Measurements from ENCODE around the gene INTS1.
A peak's percentile ranks its signal among the peaks of the same experiment; 100 is the strongest.
"Not testable (repeated sequence)": the region's sequence is repeated elsewhere in the genome, so short reads cannot be mapped to it uniquely, and the experiment has no call there.

INTS1 gene

DNA sequence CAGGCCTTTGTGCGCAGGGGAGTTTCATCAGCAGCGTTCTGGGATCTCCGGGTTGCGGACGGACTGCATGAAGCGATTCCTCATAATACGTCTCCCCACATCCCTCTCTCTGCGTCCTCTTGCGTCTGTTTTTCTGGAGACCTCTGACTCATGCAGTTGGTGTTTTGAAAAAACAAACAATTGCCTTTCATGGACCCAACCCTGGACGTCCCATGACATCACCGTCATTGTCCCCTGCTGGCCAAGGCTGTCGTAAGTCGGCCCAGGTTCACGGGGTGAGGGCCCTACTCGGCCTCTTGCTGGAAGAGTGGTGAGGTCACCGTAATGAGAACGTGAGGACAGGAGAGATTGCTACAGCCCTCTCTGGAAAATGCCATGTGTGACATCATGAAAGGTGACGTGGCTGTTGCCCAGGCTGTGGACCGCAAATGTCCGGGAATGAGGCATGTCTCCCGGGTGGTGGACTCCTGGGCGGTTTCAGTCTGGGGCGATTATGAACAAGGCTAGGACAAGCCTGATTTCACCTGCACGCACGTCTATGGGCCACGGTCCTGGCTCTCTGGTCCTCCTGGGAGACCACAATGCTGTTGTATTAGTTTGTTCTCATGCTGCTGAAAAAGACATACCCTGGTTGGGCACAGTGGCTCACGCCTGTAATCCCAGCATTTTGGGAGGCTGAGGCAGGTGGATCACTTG lies 16.5 kb upstream of the INTS1 start:
- H3K27me3 ChIP-seq (ENCODE audit: control insufficient read depth in 1 of 2, insufficient read depth in 1 of 2, low read length in 2 of 2), result peaks cover 0 to 28% of the 10 kb centered on the region in 2 experiments
- peaks cover 14% of the 10 kb centered on the region for H3K4me1 ChIP-seq (ENCODE audit: control insufficient read depth, insufficient read depth, low read depth, low read length)
- H4K8ac ChIP-seq (ENCODE audit: low read length), result peak overlapping the region; percentile 83
- no peak overlapping the region for H4K91ac ChIP-seq (ENCODE audit: low read length)
- no peaks in the 10 kb centered on the region for H3K36me3 ChIP-seq (ENCODE audit: control insufficient read depth in 1 of 2, insufficient read depth in 2 of 2, low read depth in 1 of 2, low read length in 2 of 2)
- H3K9ac ChIP-seq (ENCODE audit: low read length), result no peak overlapping the region
- no peak overlapping the region for H2BK120ac ChIP-seq (ENCODE audit: low read depth, low read length)
- peak overlapping the region in 1 of 2 experiments; percentile 77 for H3K14ac ChIP-seq (ENCODE audit: low read length in 2 of 2)
- H2BK15ac ChIP-seq (ENCODE audit: low read depth, poor library complexity, severe bottlenecking), result peak overlapping the region; percentile 80
- no peak overlapping the region for H2AK5ac ChIP-seq (ENCODE audit: low read length, severe bottlenecking)
- H2AFZ ChIP-seq (ENCODE audit: low read depth, low read length), result peak overlapping the region; percentile 6
- H3K4me2 ChIP-seq (ENCODE audit: low read length, poor library complexity, severe bottlenecking), result no peak overlapping the region
- peaks cover 7% of the 10 kb centered on the region for H3K9me3 ChIP-seq (ENCODE audit: control insufficient read depth, low read length)
- 45% methylated on average over 27 of the region's 27 CpGs for WGBS
- H3K4me3 ChIP-seq (ENCODE audit: insufficient read depth in 1 of 2, low read depth in 1 of 2, low read length in 2 of 2), result no peak overlapping the region
- peak overlapping the region; percentile 28 for H3K27ac ChIP-seq (ENCODE audit: low read length, poor library complexity, severe bottlenecking)
- no peak overlapping the region for H3K23ac ChIP-seq (ENCODE audit: low read length in 2 of 2)
- H2BK5ac ChIP-seq (ENCODE audit: low read depth, low read length, poor library complexity, severe bottlenecking), result peak overlapping the region; percentile 9
- peak; percentile 99 for DNase-seq
- H3K18ac ChIP-seq (ENCODE audit: low read depth in 1 of 2, low read length in 2 of 2), result peak overlapping the region; percentile 58 to 72
- H3K4ac ChIP-seq (ENCODE audit: low read depth in 1 of 2, low read length in 2 of 2), result peak overlapping the region in 1 of 2 experiments; percentile 95
- no peaks in the 10 kb centered on the region for H3K79me1 ChIP-seq (replicated peaks; ENCODE audit: low read length, poor library complexity, severe bottlenecking)
- peak overlapping the region; percentile 55 to 87 for H2BK12ac ChIP-seq (ENCODE audit: low read length in 2 of 2)

DNA sequence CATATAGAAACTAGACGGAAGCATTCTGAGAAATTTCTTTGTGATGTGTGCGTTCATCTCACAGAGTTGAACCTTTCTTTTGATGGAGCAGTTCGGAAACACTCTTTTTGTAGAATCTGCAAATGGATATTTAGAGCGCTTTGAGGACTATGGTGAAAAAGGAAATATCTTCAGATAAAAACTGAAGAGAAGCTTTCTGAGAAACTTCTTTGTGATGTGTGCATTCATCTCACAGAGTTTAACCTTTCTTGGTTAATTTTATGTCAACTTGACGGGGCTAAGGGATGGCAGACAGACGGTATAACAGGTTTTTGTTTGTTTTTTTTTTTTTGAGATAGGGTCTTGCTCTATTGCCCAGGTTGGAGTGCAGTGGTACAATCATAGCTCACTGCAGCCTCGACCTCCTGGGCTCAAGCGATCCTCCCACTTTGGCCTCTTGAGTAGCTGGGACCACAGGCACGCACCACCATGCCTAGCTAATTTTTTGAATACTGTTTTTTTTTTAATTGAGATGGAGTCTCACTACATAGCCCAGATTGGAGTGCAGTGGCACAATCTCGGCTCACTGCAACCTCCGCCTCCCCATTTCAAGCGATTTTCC lies 15.2 kb upstream of the INTS1 start:
- H4K91ac ChIP-seq (ENCODE audit: low read length); H2BK120ac ChIP-seq (ENCODE audit: low read depth, low read length); H2BK5ac ChIP-seq (ENCODE audit: low read depth, low read length, poor library complexity, severe bottlenecking); H3K4me3 ChIP-seq (ENCODE audit: insufficient read depth in 1 of 2, low read depth in 1 of 2, low read length in 2 of 2); H2AK5ac ChIP-seq (ENCODE audit: low read length, severe bottlenecking); H3K4me2 ChIP-seq (ENCODE audit: low read length, poor library complexity, severe bottlenecking); H3K9ac ChIP-seq (ENCODE audit: low read length); H3K79me1 ChIP-seq (replicated peaks; ENCODE audit: low read length, poor library complexity, severe bottlenecking); H3K4ac ChIP-seq (ENCODE audit: low read depth in 1 of 2, low read length in 2 of 2); H3K36me3 ChIP-seq (ENCODE audit: control insufficient read depth in 1 of 2, insufficient read depth in 2 of 2, low read depth in 1 of 2, low read length in 2 of 2); DNase-seq; H3K27ac ChIP-seq (ENCODE audit: low read length, poor library complexity, severe bottlenecking); H4K8ac ChIP-seq (ENCODE audit: low read length); H2AFZ ChIP-seq (ENCODE audit: low read depth, low read length); H2BK15ac ChIP-seq (ENCODE audit: low read depth, poor library complexity, severe bottlenecking); H3K14ac ChIP-seq (ENCODE audit: low read length in 2 of 2); H3K9me3 ChIP-seq (ENCODE audit: control insufficient read depth, low read length); H2BK12ac ChIP-seq (ENCODE audit: low read length in 2 of 2); H3K23ac ChIP-seq (ENCODE audit: low read length in 2 of 2); H3K18ac ChIP-seq (ENCODE audit: low read depth in 1 of 2, low read length in 2 of 2): not testable (repeated sequence)
- Histone ChIP-seq H3K27me3 (ENCODE audit: control insufficient read depth in 1 of 2, insufficient read depth in 1 of 2, low read length in 2 of 2) (peaks cover 0 to 28% of the 10 kb centered on the region in 2 experiments), H3K4me1 (ENCODE audit: control insufficient read depth, insufficient read depth, low read depth, low read length) (peaks cover 19% of the 10 kb centered on the region)
- WGBS, result 95% methylated on average over 12 of the region's 12 CpGs

DNA sequence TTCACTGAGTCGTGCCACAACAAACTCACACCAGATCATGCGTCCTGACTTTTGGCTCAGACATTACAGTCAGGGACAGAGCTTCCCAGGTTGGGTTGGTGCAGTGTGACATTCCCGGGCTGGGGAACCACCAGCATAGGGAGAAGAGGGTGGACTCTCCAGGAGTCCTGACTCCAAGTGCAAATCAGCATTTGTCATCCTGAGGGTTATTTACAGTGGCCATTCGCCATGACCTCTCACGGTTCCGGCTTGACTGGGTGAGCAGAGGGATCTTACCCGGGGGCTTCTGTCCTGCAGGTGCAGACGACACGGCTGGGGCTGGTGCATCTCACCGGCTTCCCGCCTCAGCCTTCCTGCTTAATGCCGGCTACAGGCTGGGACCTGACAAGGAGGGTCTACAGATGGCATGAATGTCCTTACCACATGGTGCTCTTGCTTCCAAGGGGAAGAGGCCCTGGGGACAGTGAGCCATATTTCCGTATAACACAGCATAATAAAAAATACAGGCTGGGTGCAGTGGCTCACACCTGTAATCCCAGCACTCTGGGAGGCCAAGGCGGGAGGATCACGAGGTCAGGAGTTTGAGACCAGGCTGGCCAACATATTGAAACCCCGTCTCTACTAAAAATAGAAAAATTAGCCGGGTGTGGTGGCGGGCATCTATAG lies 12.5 kb upstream of the INTS1 start:
- peak overlapping the region; percentile 34 for H4K91ac ChIP-seq (ENCODE audit: low read length)
- H3K4me3 ChIP-seq (ENCODE audit: insufficient read depth in 1 of 2, low read depth in 1 of 2, low read length in 2 of 2), result no peak overlapping the region
- peaks cover 0 to 8% of the 10 kb centered on the region in 2 experiments for H3K27me3 ChIP-seq (ENCODE audit: control insufficient read depth in 1 of 2, insufficient read depth in 1 of 2, low read length in 2 of 2)
- 90% methylated on average over 18 of the region's 18 CpGs for WGBS
- no peaks in the 10 kb centered on the region for H3K36me3 ChIP-seq (ENCODE audit: control insufficient read depth in 1 of 2, insufficient read depth in 2 of 2, low read depth in 1 of 2, low read length in 2 of 2)
- H3K18ac ChIP-seq (ENCODE audit: low read depth in 1 of 2, low read length in 2 of 2), result no peak overlapping the region
- H2BK5ac ChIP-seq (ENCODE audit: low read depth, low read length, poor library complexity, severe bottlenecking), result no peak overlapping the region
- no peak for DNase-seq
- peak overlapping the region in 1 of 2 experiments; percentile 23 for H2BK12ac ChIP-seq (ENCODE audit: low read length in 2 of 2)
- H3K4ac ChIP-seq (ENCODE audit: low read depth in 1 of 2, low read length in 2 of 2), result no peak overlapping the region
- no peak overlapping the region for H2AFZ ChIP-seq (ENCODE audit: low read depth, low read length)
- peaks cover 35% of the 10 kb centered on the region for H3K4me1 ChIP-seq (ENCODE audit: control insufficient read depth, insufficient read depth, low read depth, low read length)
- no peak overlapping the region for H3K23ac ChIP-seq (ENCODE audit: low read length in 2 of 2)
- no peak overlapping the region for H3K14ac ChIP-seq (ENCODE audit: low read length in 2 of 2)
- no peak overlapping the region for H3K4me2 ChIP-seq (ENCODE audit: low read length, poor library complexity, severe bottlenecking)
- no peak overlapping the region for H2AK5ac ChIP-seq (ENCODE audit: low read length, severe bottlenecking)
- no peak overlapping the region for H3K27ac ChIP-seq (ENCODE audit: low read length, poor library complexity, severe bottlenecking)
- peaks cover 7% of the 10 kb centered on the region for H3K9me3 ChIP-seq (ENCODE audit: control insufficient read depth, low read length)
- no peak overlapping the region for H4K8ac ChIP-seq (ENCODE audit: low read length)
- no peak overlapping the region for H2BK15ac ChIP-seq (ENCODE audit: low read depth, poor library complexity, severe bottlenecking)
- H3K9ac ChIP-seq (ENCODE audit: low read length), result no peak overlapping the region
- H3K79me1 ChIP-seq (replicated peaks; ENCODE audit: low read length, poor library complexity, severe bottlenecking), result no peaks in the 10 kb centered on the region
- H2BK120ac ChIP-seq (ENCODE audit: low read depth, low read length), result no peak overlapping the region

DNA sequence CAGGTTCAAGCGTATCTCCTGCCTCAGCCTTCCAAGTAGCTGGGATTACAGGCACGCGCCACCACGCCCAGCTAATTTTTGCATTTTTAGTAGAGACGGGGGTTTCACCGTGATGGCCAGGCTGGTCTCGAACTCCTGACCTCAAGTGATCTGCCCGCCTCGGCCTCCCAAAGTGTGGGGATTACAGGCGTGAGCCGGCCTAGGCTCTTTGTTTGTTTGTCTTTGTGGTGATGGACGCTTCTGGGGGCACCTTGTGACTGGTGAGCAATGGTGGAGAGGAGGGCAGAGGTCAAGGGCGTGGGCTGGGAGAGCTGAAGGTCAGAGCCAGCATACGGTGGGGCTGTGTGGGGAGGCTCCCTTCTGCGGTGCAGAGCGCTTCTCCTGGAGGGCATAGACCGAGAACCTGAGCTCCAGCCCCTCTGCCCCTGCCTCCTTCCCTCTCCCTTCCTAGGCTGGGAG lies 11.3 kb upstream of the INTS1 start:
- Histone ChIP-seq H3K4me1 (ENCODE audit: control insufficient read depth, insufficient read depth, low read depth, low read length) (peaks cover 32% of the 10 kb centered on the region), H2AK5ac (ENCODE audit: low read length, severe bottlenecking) (peak overlapping the region; percentile 45), H2BK12ac (ENCODE audit: low read length in 2 of 2) (peak overlapping the region in 1 of 2 experiments; percentile 12), H3K14ac (ENCODE audit: low read length in 2 of 2) (peak overlapping the region in 1 of 2 experiments; percentile 64), H2AFZ (ENCODE audit: low read depth, low read length) (peak overlapping the region; percentile 43)
- not testable (repeated sequence) for H3K36me3 ChIP-seq (ENCODE audit: control insufficient read depth in 1 of 2, insufficient read depth in 2 of 2, low read depth in 1 of 2, low read length in 2 of 2); H3K79me1 ChIP-seq (replicated peaks; ENCODE audit: low read length, poor library complexity, severe bottlenecking); H3K27ac ChIP-seq (ENCODE audit: low read length, poor library complexity, severe bottlenecking); H2BK120ac ChIP-seq (ENCODE audit: low read depth, low read length); H2BK15ac ChIP-seq (ENCODE audit: low read depth, poor library complexity, severe bottlenecking); H3K4me2 ChIP-seq (ENCODE audit: low read length, poor library complexity, severe bottlenecking); H4K8ac ChIP-seq (ENCODE audit: low read length); H3K4me3 ChIP-seq (ENCODE audit: insufficient read depth in 1 of 2, low read depth in 1 of 2, low read length in 2 of 2); H3K9me3 ChIP-seq (ENCODE audit: control insufficient read depth, low read length); H4K91ac ChIP-seq (ENCODE audit: low read length); H2BK5ac ChIP-seq (ENCODE audit: low read depth, low read length, poor library complexity, severe bottlenecking); H3K4ac ChIP-seq (ENCODE audit: low read depth in 1 of 2, low read length in 2 of 2); DNase-seq; H3K9ac ChIP-seq (ENCODE audit: low read length); H3K18ac ChIP-seq (ENCODE audit: low read depth in 1 of 2, low read length in 2 of 2); H3K23ac ChIP-seq (ENCODE audit: low read length in 2 of 2); H3K27me3 ChIP-seq (ENCODE audit: control insufficient read depth in 1 of 2, insufficient read depth in 1 of 2, low read length in 2 of 2)
- WGBS, result 86% methylated on average over 15 of the region's 17 CpGs

Data from mesenchymal stem cell (in vitro differentiated cells and primary cell).